GM12875 (cell line): Measurements from ENCODE around the gene TACO1.

Experiments
- H3K4me3 ChIP-seq: one replicate; pipeline ENCODE4 v1.5.1; 2011; ENCODE audit warnings: low read depth, low read length, control low read depth
- CTCF ChIP-seq: IDR thresholded peaks from 2 replicates; pipeline ENCODE4 v1.5.1; 2011; ENCODE audit warnings: low read depth, mild to moderate bottlenecking, control low read depth, inconsistent platforms, low read length, moderate library complexity, borderline replicate concordance; ENCODE audit not compliant: insufficient read depth

Gene TACO1

GRCh38 chr17:63626551-63627180, 26.0 kb downstream of the TACO1 start:
- no peak for TF ChIP-seq CTCF
- no peak overlapping the region for H3K4me3 ChIP-seq

GRCh38 chr17:63629627-63630026, 28.9 kb downstream of the TACO1 start:
- TF ChIP-seq CTCF: no peak
- H3K4me3 ChIP-seq: no peak overlapping the region

- no peak overlapping the region for H3K4me3 ChIP-seq
- no peak for TF ChIP-seq CTCF
These were observed 30.4 kb downstream of the TACO1 start for GRCh38 chr17:63631062-63631461.

DNA sequence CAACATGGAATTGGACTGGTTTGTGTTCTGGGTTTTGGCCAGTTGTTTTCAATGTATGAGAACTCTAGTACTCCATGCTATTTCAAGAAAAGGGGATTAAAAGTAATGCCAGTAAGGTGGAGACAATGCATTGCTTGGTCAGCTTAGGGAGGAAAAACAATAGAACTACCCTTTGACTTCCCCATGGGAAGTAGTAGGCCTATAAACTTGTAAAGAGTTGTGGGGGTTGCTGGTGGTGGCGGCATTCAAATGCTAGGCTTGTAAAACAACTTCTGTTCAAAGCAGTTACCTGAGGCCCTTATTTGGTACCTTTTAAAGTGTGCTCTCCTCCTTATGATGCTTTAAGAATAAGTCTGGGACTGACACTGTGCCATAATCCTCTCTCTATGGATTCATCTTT, 30.9 kb downstream of the TACO1 start:
- H3K4me3 ChIP-seq: no peak overlapping the region
- TF ChIP-seq CTCF: no peak

- no peak overlapping the region for H3K4me3 ChIP-seq
- TF ChIP-seq CTCF: no peak
These were observed 33.0 kb downstream of the TACO1 start for GRCh38 chr17:63633742-63634141.

- TF ChIP-seq CTCF: no peak
- no peak overlapping the region for H3K4me3 ChIP-seq
These were observed 33.5 kb downstream of the TACO1 start for GRCh38 chr17:63634163-63634562.

- no peak overlapping the region for H3K4me3 ChIP-seq
- no peak for TF ChIP-seq CTCF
These were observed 34.1 kb downstream of the TACO1 start for GRCh38 chr17:63634816-63635215.
